ENCODE data around the gene ZNF407. TPM values are rescaled to one million over a fixed set of nuclear protein-coding genes. Genes with fewer than 3 reads are reported as not detected.
A peak's percentile ranks its signal among the peaks of the same experiment; 100 is the strongest.

Gene ZNF407
- total and polyA plus RNA-seq, 2 of the 13 experiments (the other 11 are each of a cell fraction or from before 2014, with no cell fraction given) = 2.3 to 8.7 TPM

GRCh38 chr18:74669136-74669798, 71.6 kb downstream of the ZNF407 start (continued):
- TF ChIP-seq DRAP1 (CRISPR knock-in tag; IDR thresholded peaks at IDR 0.05) (peak; percentile 51; the same call in 1 of the 2 replicates), HIVEP1 (CRISPR knock-in tag; IDR thresholded peaks at IDR 0.05) (no peak), MXD4 (CRISPR knock-in tag; IDR thresholded peaks at IDR 0.05) (0 out of 2 replicates have a peak, but pooled peaks have one; percentile 49), ATF6 (CRISPR knock-in tag; conservative IDR thresholded peaks at IDR 0.05) (no peak), TARDBP (CRISPR knock-in tag; IDR thresholded peaks at IDR 0.05) (no peak), NFIC (IDR thresholded peaks at IDR 0.05; ENCODE audit: low read length) (no peak), GATA4 (IDR thresholded peaks at IDR 0.05; ENCODE audit: borderline replicate concordance, low read depth) (no peak; the same call in 1 of the 2 replicates), FOXP4 (CRISPR knock-in tag; IDR thresholded peaks at IDR 0.05) (peak; percentile 90), MED1 (CRISPR knock-in tag; IDR thresholded peaks at IDR 0.05) (peak; percentile 72), MTA1 (CRISPR knock-in tag; IDR thresholded peaks at IDR 0.05; ENCODE audit: borderline replicate concordance) (no peak), ZNF615 (CRISPR knock-in tag; IDR thresholded peaks at IDR 0.05; ENCODE audit: borderline replicate concordance) (no peak), ZNF446 (CRISPR knock-in tag; IDR thresholded peaks at IDR 0.05) (no peak), ARID5B (CRISPR knock-in tag; IDR thresholded peaks at IDR 0.05) (peak; percentile 73), AFF4 (CRISPR knock-in tag; IDR thresholded peaks at IDR 0.05) (no peak), MIER3 (CRISPR knock-in tag; IDR thresholded peaks at IDR 0.05; ENCODE audit: borderline replicate concordance) (peak; percentile 30; the same call in 1 of the 2 replicates), SP5 (CRISPR knock-in tag; IDR thresholded peaks at IDR 0.05; ENCODE audit: borderline replicate concordance, low read depth) (0 out of 2 replicates have a peak, but pooled peaks have one; percentile 21), NFE2L2 (IDR thresholded peaks at IDR 0.05; ENCODE audit: low read length) (no peak), ZNF674 (CRISPR knock-in tag; IDR thresholded peaks at IDR 0.05; ENCODE audit: low read depth) (no peak)
